ENCODE data around the gene NKAPD1. TPM values are rescaled to one million over a fixed set of nuclear protein-coding genes. Genes with fewer than 3 reads are reported as not detected.

Gene NKAPD1
- total RNA-seq, 3 donors from 2014 or later, result 14.6 to 17.4 (median 16.2) TPM

DNA sequence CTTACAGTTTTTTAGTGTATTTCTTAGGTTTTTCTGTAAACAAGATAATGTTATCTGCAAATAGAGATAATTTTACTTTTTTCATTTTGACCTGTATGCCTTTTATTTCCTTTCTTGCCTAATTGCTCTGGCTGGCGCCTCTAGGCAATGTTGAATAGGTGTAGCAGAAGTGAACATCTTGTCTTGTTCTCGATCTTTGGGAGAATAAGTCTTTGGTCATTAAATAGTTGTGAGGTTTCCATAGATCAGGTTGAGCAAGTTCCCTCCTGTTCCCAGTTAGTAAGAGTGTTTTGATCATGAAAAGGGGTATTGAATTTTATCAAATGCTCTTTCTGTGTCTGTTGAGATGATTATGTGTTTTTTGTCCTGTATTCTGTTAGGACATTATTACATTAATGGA lies 24.3 kb upstream of the NKAPD1 start:
- Histone ChIP-seq H3K4me3 (no peak overlapping the region), H3K9me3 (no peaks in the 10 kb centered on the region), H3K4me1 (ENCODE audit: low read depth) (no peaks in the 10 kb centered on the region), H3K36me3 (ENCODE audit: low read depth) (no peaks in the 10 kb centered on the region)
- no peak for TF ChIP-seq CTCF (IDR thresholded peaks at IDR 0.05)
- ATAC-seq (no peak), DNase-seq (no peak)
- intact Hi-C loops (cut with DNase I, micrococcal nuclease), result no loop called here

DNA sequence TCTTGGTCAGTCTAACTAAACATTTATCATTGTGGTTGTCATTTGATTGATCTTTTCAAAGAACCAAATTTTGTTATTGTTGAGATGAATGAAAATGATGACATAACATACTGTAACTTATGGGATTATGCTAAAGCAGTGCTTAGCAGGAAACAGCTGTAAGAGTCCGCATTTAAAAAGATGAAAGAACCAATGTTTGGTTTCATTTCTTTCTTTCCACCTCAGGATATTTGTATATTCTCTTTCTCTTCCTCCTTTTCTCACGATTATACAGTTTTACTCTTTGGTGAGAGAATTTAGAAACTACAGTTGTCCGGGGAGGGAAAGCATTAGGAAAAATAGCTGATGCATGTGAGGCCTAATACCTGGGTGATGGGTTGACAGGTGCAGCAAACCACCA lies 23.4 kb upstream of the NKAPD1 start:
- intact Hi-C loops (cut with DNase I, micrococcal nuclease), result no loop called here
- H3K36me3 ChIP-seq (ENCODE audit: low read depth), result no peaks in the 10 kb centered on the region
- H3K4me1 ChIP-seq (ENCODE audit: low read depth), result no peaks in the 10 kb centered on the region
- H3K4me3 ChIP-seq, result no peak overlapping the region
- no peaks in the 10 kb centered on the region for H3K9me3 ChIP-seq
- no peak for TF ChIP-seq CTCF (IDR thresholded peaks at IDR 0.05)
- ATAC-seq, result no peak
- no peak for DNase-seq

DNA sequence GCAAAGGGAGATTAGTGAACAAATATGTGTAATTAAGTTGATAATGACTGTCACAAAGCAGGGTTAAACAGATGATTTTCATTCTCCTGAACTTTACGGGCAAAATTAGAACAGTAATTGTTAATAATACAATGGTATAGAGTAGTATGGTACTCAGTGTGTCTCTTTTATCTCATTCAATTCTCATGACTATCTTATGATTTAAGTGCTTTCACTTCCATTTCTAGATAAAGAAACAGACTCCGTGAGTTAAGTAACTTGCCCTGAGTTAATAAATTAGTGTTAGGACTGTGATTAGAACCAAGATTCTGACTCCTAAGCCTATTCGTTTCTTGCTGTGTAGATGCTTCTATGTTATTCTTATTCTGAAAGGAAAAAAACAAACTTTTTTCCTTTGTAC lies 22.3 kb upstream of the NKAPD1 start:
- Histone ChIP-seq H3K4me3 (no peak overlapping the region), H3K4me1 (ENCODE audit: low read depth) (no peaks in the 10 kb centered on the region), H3K9me3 (no peaks in the 10 kb centered on the region), H3K36me3 (ENCODE audit: low read depth) (no peaks in the 10 kb centered on the region)
- intact Hi-C loops (cut with DNase I, micrococcal nuclease), result no loop called here
- no peak for ATAC-seq
- no peak for TF ChIP-seq CTCF (IDR thresholded peaks at IDR 0.05)
- DNase-seq, result no peak

DNA sequence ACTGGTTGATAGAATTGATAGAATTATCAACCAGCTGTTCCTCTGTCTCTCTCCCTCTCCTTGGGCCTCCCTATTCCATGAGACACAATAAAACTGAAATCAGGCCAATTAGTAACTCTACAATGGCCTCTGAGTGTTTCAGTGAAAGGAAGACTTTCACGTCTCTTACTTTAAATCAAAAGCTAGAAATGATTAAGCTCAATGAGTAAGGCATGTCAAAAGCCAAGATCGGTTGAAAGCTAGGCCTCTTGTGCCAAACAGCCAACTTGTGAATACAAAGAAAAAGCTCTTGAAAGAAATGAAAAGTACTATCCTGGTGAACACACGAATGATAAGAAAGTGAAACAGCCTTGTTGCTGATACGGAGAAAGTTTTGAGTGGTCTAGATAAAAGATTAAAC lies 16.9 kb upstream of the NKAPD1 start:
- H3K9me3 ChIP-seq, result no peaks in the 10 kb centered on the region
- no peaks in the 10 kb centered on the region for H3K36me3 ChIP-seq (ENCODE audit: low read depth)
- no peak overlapping the region for H3K4me3 ChIP-seq
- intact Hi-C loops (cut with DNase I, micrococcal nuclease), result no loop called here
- no peak for DNase-seq
- no peak for ATAC-seq
- no peak for TF ChIP-seq CTCF (IDR thresholded peaks at IDR 0.05)
- no peaks in the 10 kb centered on the region for H3K4me1 ChIP-seq (ENCODE audit: low read depth)

- Histone ChIP-seq H3K9me3 (no peaks in the 10 kb centered on the region), H3K4me3 (no peak overlapping the region), H3K36me3 (ENCODE audit: low read depth) (no peaks in the 10 kb centered on the region), H3K4me1 (ENCODE audit: low read depth) (no peaks in the 10 kb centered on the region)
- intact Hi-C loops (cut with DNase I, micrococcal nuclease), result no loop called here
- no peak for TF ChIP-seq CTCF (IDR thresholded peaks at IDR 0.05)
- ATAC-seq (no peak), DNase-seq (no peak)
These were observed 16.0 kb upstream of the NKAPD1 start for GRCh38 chr11:112058103-112058502.

- DNase-seq, result no peak
- ATAC-seq, result no peak
- H3K4me1 ChIP-seq (ENCODE audit: low read depth), result no peaks in the 10 kb centered on the region
- no peak overlapping the region for H3K4me3 ChIP-seq
- H3K36me3 ChIP-seq (ENCODE audit: low read depth), result no peaks in the 10 kb centered on the region
- intact Hi-C loops (cut with DNase I, micrococcal nuclease), result no loop called here
- H3K9me3 ChIP-seq, result no peaks in the 10 kb centered on the region
- no peak for TF ChIP-seq CTCF (IDR thresholded peaks at IDR 0.05)
These were observed 11.2 kb upstream of the NKAPD1 start for GRCh38 chr11:112062923-112063322.

All from mucosa of descending colon (tissue), 3 donors.